Epithelial cell of proximal tubule (primary cell): ENCODE results near the gene CTNND2. TPM values are rescaled to one million over a fixed set of nuclear protein-coding genes. Genes with fewer than 3 reads are reported as not detected.

Experiments used
- DNase-seq: peaks from one replicate; pipeline ENCODE4 v3.0.0-alpha.2; 2011; ENCODE audit warnings: low read depth
- H3K4me3 ChIP-seq: 2 replicates; pipeline ENCODE4 v1.5.1; 2011; ENCODE audit warnings: low read depth, mild to moderate bottlenecking, low read length
- CTCF ChIP-seq: conservative IDR thresholded peaks from 2 replicates; pipeline ENCODE4 v1.5.1; 2012; ENCODE audit warnings: low read depth, mild to moderate bottlenecking, low read length
- total RNA-seq: library from RNA; depleted of rRNA; stranded (reverse); fragments of >200 nt; gene quantifications from 2 replicates; pipeline ENCODE4 v1.2.3, GENCODE V29; 2015

Gene CTNND2
- total RNA-seq, 1 donor from 2014 or later = 0.12 TPM

DNA sequence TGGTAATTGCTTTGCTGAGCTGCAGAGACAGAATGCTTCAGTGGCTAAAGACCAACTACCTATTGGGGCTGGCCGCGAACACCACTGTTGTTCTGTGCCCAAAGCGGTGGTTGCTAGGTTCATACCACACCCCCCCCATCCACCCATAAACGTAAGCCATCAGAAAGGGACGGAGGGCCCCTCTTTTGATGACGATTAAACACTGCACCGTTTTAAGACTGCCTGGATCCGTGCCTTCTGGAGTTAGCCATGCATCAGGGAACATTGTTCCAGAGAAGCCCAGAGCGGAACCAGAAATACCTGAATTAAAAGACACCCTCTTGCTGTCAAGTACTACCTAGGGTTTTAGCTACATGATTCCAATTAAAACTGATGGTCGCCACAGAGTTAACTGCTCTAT lies 774.1 kb downstream of the CTNND2 start:
- DNase-seq = no peak
- no peak overlapping the region for H3K4me3 ChIP-seq
- no peak for TF ChIP-seq CTCF

GRCh38 chr5:11128021-11128420 lies 776.2 kb downstream of the CTNND2 start:
- TF ChIP-seq CTCF = no peak
- no peak overlapping the region for H3K4me3 ChIP-seq
- DNase-seq = no peak

GRCh38 chr5:11126844-11127243 lies 777.4 kb downstream of the CTNND2 start:
- no peak for TF ChIP-seq CTCF
- no peak for DNase-seq

DNA sequence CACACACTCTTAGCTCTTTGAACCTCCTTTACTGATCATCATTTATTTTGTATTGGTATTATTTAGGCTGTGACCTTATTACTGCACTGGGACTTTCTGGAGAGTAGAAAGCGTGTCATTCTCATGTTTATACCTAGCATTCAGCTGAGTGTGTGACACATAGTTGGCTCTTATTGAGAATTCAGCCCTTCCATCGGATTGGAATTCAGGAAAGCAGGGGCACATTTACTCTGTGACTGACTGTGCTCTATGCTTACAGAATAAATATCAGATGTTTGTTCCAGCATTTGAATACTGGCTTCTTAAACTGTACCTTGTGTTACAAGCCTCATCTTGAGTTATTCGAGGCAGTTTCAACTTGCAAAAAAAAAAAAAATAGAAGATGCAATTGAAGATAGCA lies 782.4 kb downstream of the CTNND2 start:
- no peak for DNase-seq
- TF ChIP-seq CTCF = no peak

More at GRCh38 chr5:11126844-11127243, 777.4 kb downstream of the CTNND2 start:
- no peak overlapping the region for H3K4me3 ChIP-seq

GRCh38 chr5:11110128-11110527 lies 794.1 kb downstream of the CTNND2 start:
- no peak overlapping the region for H3K4me3 ChIP-seq
- DNase-seq = no peak
- TF ChIP-seq CTCF = peak; percentile 61

More for the DNA sequence above, 782.4 kb downstream of the CTNND2 start:
- H3K4me3 ChIP-seq = no peak overlapping the region

GRCh38 chr5:11105696-11106095 lies 798.5 kb downstream of the CTNND2 start:
- DNase-seq = no peak
- TF ChIP-seq CTCF = no peak

DNA sequence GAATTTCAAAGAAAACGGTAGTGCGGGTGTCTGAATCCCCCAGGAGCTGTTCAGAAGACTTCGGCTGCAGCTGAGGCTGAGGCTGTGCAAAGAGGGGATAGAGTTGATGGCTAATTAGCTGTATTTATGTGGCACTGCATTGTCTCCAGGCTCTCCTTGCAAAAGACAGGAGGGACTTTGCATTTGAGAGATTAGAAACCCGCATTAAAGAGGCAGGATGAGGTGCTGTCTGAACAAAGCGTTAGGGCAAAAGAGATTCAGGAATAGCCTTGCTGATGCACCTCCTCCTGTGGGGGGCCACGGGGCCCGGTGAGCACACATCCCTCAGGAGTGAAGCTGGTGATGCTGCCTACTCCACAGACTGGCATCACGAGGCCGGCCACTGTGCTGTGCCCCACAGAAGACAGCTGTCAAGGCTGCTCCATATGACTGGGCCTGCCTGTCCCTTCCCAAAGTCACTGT lies 799.6 kb downstream of the CTNND2 start:
- H3K4me3 ChIP-seq = no peak overlapping the region
- no peak for TF ChIP-seq CTCF
- no peak for DNase-seq

More at GRCh38 chr5:11105696-11106095, 798.5 kb downstream of the CTNND2 start:
- no peak overlapping the region for H3K4me3 ChIP-seq
